Neuron (in vitro differentiated cells): Measurements from ENCODE around the gene CXorf38.

ENCODE experiments used
- H2AFZ ChIP-seq: one replicate; pipeline ENCODE4 v1.6.1; 2013; ENCODE audit warnings: low read depth, mild to moderate bottlenecking, inconsistent platforms, low read length, moderate library complexity
- H3K27me3 ChIP-seq: one replicate; pipeline ENCODE4 v1.6.1; 2013; ENCODE audit warnings: low read length; ENCODE audit not compliant: insufficient read depth
- H3K36me3 ChIP-seq: one replicate; pipeline ENCODE4 v1.6.1; 2013; ENCODE audit warnings: low read length; ENCODE audit not compliant: insufficient read depth
- H3K4me1 ChIP-seq: one replicate; pipeline ENCODE4 v1.6.1; 2013; ENCODE audit warnings: low read length; ENCODE audit not compliant: insufficient read depth
- H3K4me3 ChIP-seq: 2 replicates; pipeline ENCODE4 v1.5.1; 2013; ENCODE audit warnings: mild to moderate bottlenecking, low read length, moderate library complexity
- H3K9me3 ChIP-seq: one replicate; pipeline ENCODE4 v1.6.1; 2013; ENCODE audit warnings: low read length

The CXorf38 gene

GRCh38 chrX:40647307-40648197 is at the start of gene CXorf38:
TSS of gene CXorf38 (minus strand) at chrX:40647561. CDS start at chrX:40647520, 41 bp downstream.
- no peaks in the 10 kb centered on the region for H3K9me3 ChIP-seq
- H3K4me1 ChIP-seq = peaks cover 11% of the 10 kb centered on the region
- no peaks in the 10 kb centered on the region for H3K27me3 ChIP-seq
- H3K4me3 ChIP-seq = peak within 1 kb of the TSS; percentile 55
- peak within 1 kb of the TSS; percentile 38 for H2AFZ ChIP-seq
- no peaks in the 10 kb centered on the region for H3K36me3 ChIP-seq

DNA sequence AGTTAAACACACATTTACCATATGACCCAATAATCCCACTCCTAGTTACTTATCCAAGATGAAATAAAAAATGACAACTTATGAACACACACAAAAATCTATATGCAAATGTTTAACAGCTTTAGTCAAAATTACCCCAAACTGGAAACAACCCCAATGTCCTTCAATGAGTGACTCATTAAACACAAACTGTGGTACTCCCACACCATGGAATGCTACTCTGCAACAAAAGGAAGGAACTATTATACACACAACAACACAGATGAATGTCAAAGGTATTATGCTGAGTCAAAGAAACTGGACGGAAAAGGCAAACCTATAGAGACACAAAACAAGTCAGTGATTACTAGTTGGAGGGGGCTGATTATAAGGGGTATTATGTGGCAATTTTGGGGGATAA is 47.4 kb upstream of the CXorf38 start:
- Histone ChIP-seq H3K27me3 (no peaks in the 10 kb centered on the region), H3K36me3 (peaks cover 13% of the 10 kb centered on the region), H3K4me3 (no peak overlapping the region), H3K4me1 (no peaks in the 10 kb centered on the region), H3K9me3 (peaks cover 2% of the 10 kb centered on the region), H2AFZ (no peak overlapping the region)

- Histone ChIP-seq H3K9me3 (no peaks in the 10 kb centered on the region), H3K4me3 (no peak overlapping the region), H3K27me3 (no peaks in the 10 kb centered on the region), H3K4me1 (no peaks in the 10 kb centered on the region), H3K36me3 (peaks cover 20% of the 10 kb centered on the region), H2AFZ (no peak overlapping the region)
Observed at GRCh38 chrX:40688929-40689328, 41.6 kb upstream of the CXorf38 start.

DNA sequence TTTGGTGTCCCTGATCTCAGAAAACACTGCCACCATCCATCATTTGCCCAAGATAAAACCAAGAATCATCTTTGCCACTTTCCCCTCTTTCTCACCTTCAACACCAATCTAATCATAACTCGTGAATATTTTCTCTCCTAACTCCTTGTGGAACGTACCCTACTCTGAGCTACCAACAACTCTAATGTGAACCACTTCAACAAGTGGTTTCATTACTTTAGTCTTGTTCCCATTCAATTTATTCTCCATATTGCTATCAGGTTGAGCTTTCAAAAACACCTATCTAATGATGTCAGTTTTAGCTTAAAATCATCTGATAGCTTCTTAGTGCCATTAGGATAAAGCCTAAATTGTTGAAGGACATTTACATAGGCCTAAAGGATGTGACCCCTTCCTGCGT is 39.8 kb upstream of the CXorf38 start:
- Histone ChIP-seq H2AFZ (no peak overlapping the region), H3K9me3 (no peaks in the 10 kb centered on the region), H3K36me3 (peaks cover 24% of the 10 kb centered on the region), H3K27me3 (no peaks in the 10 kb centered on the region), H3K4me1 (no peaks in the 10 kb centered on the region), H3K4me3 (no peak overlapping the region)

- Histone ChIP-seq H3K9me3 (no peaks in the 10 kb centered on the region), H3K27me3 (no peaks in the 10 kb centered on the region), H2AFZ (no peak overlapping the region), H3K4me1 (no peaks in the 10 kb centered on the region), H3K36me3 (peaks cover 22% of the 10 kb centered on the region), H3K4me3 (no peak overlapping the region)
Observed at GRCh38 chrX:40685362-40685918, 38.1 kb upstream of the CXorf38 start.

- Histone ChIP-seq H3K36me3 (peaks cover 29% of the 10 kb centered on the region), H2AFZ (no peak overlapping the region), H3K9me3 (no peaks in the 10 kb centered on the region), H3K27me3 (no peaks in the 10 kb centered on the region), H3K4me3 (no peak overlapping the region), H3K4me1 (no peaks in the 10 kb centered on the region)
Observed at GRCh38 chrX:40684092-40684491, 36.7 kb upstream of the CXorf38 start.

DNA sequence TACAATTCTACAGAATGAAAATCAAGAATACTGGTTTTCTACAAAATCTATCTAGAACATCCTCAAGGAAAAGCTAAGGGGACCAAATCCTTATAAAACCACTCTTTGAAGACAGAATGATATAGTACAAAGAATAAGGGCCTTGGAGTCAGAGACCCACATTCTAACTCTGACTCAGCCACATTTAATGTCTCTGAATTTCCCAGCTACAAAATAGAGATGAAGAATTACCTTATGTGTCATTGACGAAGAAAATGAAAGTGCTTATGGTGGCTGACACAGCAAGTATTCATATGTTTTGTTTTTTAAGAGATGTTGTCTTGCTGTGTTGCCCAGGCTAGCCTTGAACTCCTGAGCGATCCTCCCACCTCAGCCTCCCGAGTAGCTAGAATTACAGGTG is 35.9 kb upstream of the CXorf38 start:
- H3K27me3 ChIP-seq = no peaks in the 10 kb centered on the region

GRCh38 chrX:40671126-40671525 is 23.8 kb upstream of the CXorf38 start:
- Histone ChIP-seq H2AFZ (no peak overlapping the region), H3K9me3 (no peaks in the 10 kb centered on the region), H3K4me1 (no peaks in the 10 kb centered on the region), H3K36me3 (peaks cover 42% of the 10 kb centered on the region), H3K4me3 (no peak overlapping the region), H3K27me3 (peaks cover 5% of the 10 kb centered on the region)

More for the DNA sequence above, 35.9 kb upstream of the CXorf38 start:
- Histone ChIP-seq H3K9me3 (no peaks in the 10 kb centered on the region), H3K4me1 (no peaks in the 10 kb centered on the region), H3K4me3 (no peak overlapping the region), H3K36me3 (peaks cover 29% of the 10 kb centered on the region), H2AFZ (no peak overlapping the region)

DNA sequence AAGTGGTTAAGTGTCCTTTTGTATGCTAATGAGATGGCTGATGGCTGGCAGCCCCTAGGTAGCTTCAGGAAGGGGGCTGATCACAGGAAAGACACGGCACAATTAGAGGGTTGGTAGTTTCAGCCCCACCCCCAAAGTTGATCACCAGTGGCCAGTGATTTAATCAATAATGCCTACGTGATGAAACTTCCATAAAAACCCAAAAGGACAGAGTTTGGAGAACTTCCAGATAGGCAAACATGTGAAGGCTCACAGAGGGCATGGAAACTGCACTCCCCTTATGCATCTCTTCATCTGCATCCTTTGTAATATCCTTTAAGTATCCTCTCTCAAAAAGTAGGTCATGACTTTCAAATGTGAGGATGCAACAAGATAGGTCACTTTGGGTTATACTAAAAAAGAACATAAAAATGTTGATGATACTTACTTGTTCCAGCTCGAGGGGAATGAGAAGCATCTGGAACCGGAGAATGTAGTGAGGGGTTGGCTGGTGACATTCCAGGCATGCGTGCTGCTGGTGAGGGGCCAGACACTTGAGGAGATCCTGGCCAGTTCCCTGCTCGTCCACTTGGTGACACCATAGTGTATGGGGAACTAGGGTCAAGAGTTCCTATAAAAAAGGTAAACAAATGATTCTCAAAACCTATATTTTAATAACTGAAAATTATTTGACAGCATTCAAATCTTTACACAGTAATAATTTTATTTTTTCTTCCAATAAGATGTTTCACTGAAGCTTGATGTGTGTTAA is 16.7 kb upstream of the CXorf38 start:
- no peaks in the 10 kb centered on the region for H3K9me3 ChIP-seq
- H2AFZ ChIP-seq = no peak overlapping the region
- no peaks in the 10 kb centered on the region for H3K4me1 ChIP-seq
- H3K36me3 ChIP-seq = peaks cover 47% of the 10 kb centered on the region
- H3K4me3 ChIP-seq = no peak overlapping the region
- H3K27me3 ChIP-seq = no peaks in the 10 kb centered on the region

- Histone ChIP-seq H3K36me3 (peaks cover 46% of the 10 kb centered on the region), H3K4me3 (no peak overlapping the region), H2AFZ (no peak overlapping the region), H3K4me1 (no peaks in the 10 kb centered on the region), H3K27me3 (no peaks in the 10 kb centered on the region), H3K9me3 (no peaks in the 10 kb centered on the region)
Observed at GRCh38 chrX:40663078-40663740, 15.8 kb upstream of the CXorf38 start.

- H3K4me3 ChIP-seq = no peak overlapping the region
- peaks cover 36% of the 10 kb centered on the region for H3K36me3 ChIP-seq
- H2AFZ ChIP-seq = no peak overlapping the region
- H3K9me3 ChIP-seq = no peaks in the 10 kb centered on the region
- no peaks in the 10 kb centered on the region for H3K27me3 ChIP-seq
- H3K4me1 ChIP-seq = no peaks in the 10 kb centered on the region
Observed at GRCh38 chrX:40661489-40661888, 14.1 kb upstream of the CXorf38 start.

DNA sequence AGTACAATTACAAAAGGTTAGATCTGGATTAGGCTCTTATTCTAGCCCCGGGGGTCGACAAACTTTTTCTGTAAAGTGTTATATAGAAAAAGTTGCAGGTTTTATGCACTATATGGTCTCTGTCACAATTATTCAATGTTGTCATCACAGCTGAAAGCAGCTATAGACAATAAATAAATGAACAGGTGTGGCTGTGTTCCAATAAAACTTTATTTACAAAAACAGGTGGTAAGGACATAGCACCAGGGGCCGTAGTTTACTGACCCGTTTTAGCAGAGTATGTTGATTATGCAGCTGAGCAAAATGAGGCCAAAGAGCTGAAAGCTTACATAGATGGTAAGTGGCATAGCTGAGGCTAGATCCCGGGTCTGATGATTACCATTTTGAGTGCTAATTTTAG is 13.0 kb upstream of the CXorf38 start:
- H3K36me3 ChIP-seq = peaks cover 27% of the 10 kb centered on the region
- H2AFZ ChIP-seq = no peak overlapping the region
- H3K27me3 ChIP-seq = no peaks in the 10 kb centered on the region
- H3K4me1 ChIP-seq = no peaks in the 10 kb centered on the region
- no peaks in the 10 kb centered on the region for H3K9me3 ChIP-seq
- H3K4me3 ChIP-seq = no peak overlapping the region

DNA sequence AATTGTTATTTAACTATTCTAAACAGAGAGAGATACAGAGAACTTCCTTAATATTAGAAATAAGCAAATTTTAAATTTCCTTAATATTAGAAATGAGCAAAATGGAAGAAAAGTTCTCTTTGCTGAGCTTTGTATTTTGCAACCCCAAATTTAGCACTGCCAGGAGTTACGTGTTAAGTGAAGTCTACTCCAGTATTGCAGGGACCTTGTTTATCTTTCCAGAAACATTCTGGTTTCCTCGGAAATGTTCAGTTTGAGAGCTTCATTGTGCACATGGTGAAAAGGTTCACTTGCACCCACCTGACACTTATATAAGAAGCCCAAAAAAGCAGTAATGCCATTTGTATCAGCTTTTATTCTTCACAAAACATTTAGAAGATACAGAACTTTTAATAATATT is 6.2 kb upstream of the CXorf38 start:
- peaks cover 14% of the 10 kb centered on the region for H3K36me3 ChIP-seq
- H3K4me1 ChIP-seq = no peaks in the 10 kb centered on the region
- no peak overlapping the region for H2AFZ ChIP-seq
- H3K4me3 ChIP-seq = no peak overlapping the region
- H3K27me3 ChIP-seq = no peaks in the 10 kb centered on the region
- H3K9me3 ChIP-seq = no peaks in the 10 kb centered on the region
